Measurements from ENCODE around the gene FBLN7. TPM values are rescaled to one million over a fixed set of nuclear protein-coding genes. Genes with fewer than 3 reads are reported as not detected.
"Not testable (repeated sequence)": the region's sequence is repeated elsewhere in the genome, so short reads cannot be mapped to it uniquely, and the experiment has no call there.

Gene FBLN7
- total RNA-seq, 1 experiment from 2014 or later: 0.07 TPM

GRCh38 chr2:112109278-112109677, 28.9 kb upstream of the FBLN7 start:
- Histone ChIP-seq H3K27ac (ENCODE audit: low read length) (no peak overlapping the region), H3K9me3 (ENCODE audit: low read length) (peaks cover 7% of the 10 kb centered on the region; the same call in 1 of the 2 replicates), H3K4me3 (ENCODE audit: low read length) (no peak overlapping the region), H3K27me3 (ENCODE audit: low read length) (no peaks in the 10 kb centered on the region), H4K20me1 (ENCODE audit: insufficient read depth, low read depth, low read length) (no peaks in the 10 kb centered on the region), H3K4me1 (ENCODE audit: low read length) (peaks cover 5% of the 10 kb centered on the region), H3K79me2 (ENCODE audit: low read length) (peaks cover 3% of the 10 kb centered on the region), H3K9ac (ENCODE audit: low read length) (no peak overlapping the region), H3K4me2 (ENCODE audit: low read depth, low read length, poor library complexity, severe bottlenecking) (no peak overlapping the region), H3K36me3 (ENCODE audit: insufficient read depth, low read length) (peaks cover 72% of the 10 kb centered on the region), H3K9me2 (replicated peaks; ENCODE audit: insufficient read depth, low read length) (no peaks in the 10 kb centered on the region), H2AFZ (ENCODE audit: low read length) (no peak overlapping the region)
- no peak for DNase-seq

- H3K27ac ChIP-seq (ENCODE audit: low read length): no peak overlapping the region
- peaks cover 60% of the 10 kb centered on the region for H3K36me3 ChIP-seq (ENCODE audit: insufficient read depth, low read length)
These were observed 27.2 kb upstream of the FBLN7 start for GRCh38 chr2:112110966-112111365.

GRCh38 chr2:112113354-112113753, 24.8 kb upstream of the FBLN7 start:
- not testable (repeated sequence) for H3K27ac ChIP-seq (ENCODE audit: low read length); H3K9me2 ChIP-seq (replicated peaks; ENCODE audit: insufficient read depth, low read length); H2AFZ ChIP-seq (ENCODE audit: low read length); H3K4me3 ChIP-seq (ENCODE audit: low read length); H3K79me2 ChIP-seq (ENCODE audit: low read length); H4K20me1 ChIP-seq (ENCODE audit: insufficient read depth, low read depth, low read length); H3K27me3 ChIP-seq (ENCODE audit: low read length); DNase-seq; H3K9ac ChIP-seq (ENCODE audit: low read length); H3K9me3 ChIP-seq (ENCODE audit: low read length); H3K4me2 ChIP-seq (ENCODE audit: low read depth, low read length, poor library complexity, severe bottlenecking); H3K4me1 ChIP-seq (ENCODE audit: low read length)
- H3K36me3 ChIP-seq (ENCODE audit: insufficient read depth, low read length): peaks cover 47% of the 10 kb centered on the region

More at GRCh38 chr2:112110966-112111365, 27.2 kb upstream of the FBLN7 start:
- Histone ChIP-seq H3K4me2 (ENCODE audit: low read depth, low read length, poor library complexity, severe bottlenecking) (no peak overlapping the region), H3K9me2 (replicated peaks; ENCODE audit: insufficient read depth, low read length) (no peaks in the 10 kb centered on the region), H3K4me1 (ENCODE audit: low read length) (no peaks in the 10 kb centered on the region), H3K9me3 (ENCODE audit: low read length) (peaks cover 7% of the 10 kb centered on the region; the same call in 1 of the 2 replicates), H3K27me3 (ENCODE audit: low read length) (no peaks in the 10 kb centered on the region), H3K4me3 (ENCODE audit: low read length) (no peak overlapping the region), H3K79me2 (ENCODE audit: low read length) (peaks cover 3% of the 10 kb centered on the region; the same call in 1 of the 2 replicates), H4K20me1 (ENCODE audit: insufficient read depth, low read depth, low read length) (no peaks in the 10 kb centered on the region), H3K9ac (ENCODE audit: low read length) (no peak overlapping the region), H2AFZ (ENCODE audit: low read length) (no peak overlapping the region)
- DNase-seq: no peak

DNA sequence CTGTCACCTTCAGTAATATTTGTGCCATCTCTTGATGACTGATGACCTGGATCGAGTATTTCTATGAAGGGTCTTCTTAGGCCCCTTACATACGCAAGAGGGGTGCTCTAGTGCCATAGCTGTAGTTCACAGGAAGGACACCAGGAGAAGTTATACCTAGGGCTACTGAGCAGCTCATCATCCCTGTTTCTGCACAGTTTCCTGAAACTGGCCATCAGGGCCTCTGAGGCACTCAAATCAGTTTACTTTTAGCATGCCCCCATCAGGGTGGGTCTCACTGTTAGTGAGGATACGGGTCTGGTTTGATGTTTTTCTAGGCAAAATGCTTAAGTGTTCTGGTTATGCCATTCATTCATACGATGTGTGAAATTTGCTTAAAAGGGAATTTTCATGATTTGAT, 20.0 kb upstream of the FBLN7 start:
- H3K27ac ChIP-seq (ENCODE audit: low read length): no peak overlapping the region
- peaks cover 17% of the 10 kb centered on the region for H3K36me3 ChIP-seq (ENCODE audit: insufficient read depth, low read length)
- no peaks in the 10 kb centered on the region for H3K27me3 ChIP-seq (ENCODE audit: low read length)
- no peaks in the 10 kb centered on the region for H3K9me3 ChIP-seq (ENCODE audit: low read length)
- H3K4me2 ChIP-seq (ENCODE audit: low read depth, low read length, poor library complexity, severe bottlenecking): no peak overlapping the region
- H3K4me3 ChIP-seq (ENCODE audit: low read length): no peak overlapping the region
- no peaks in the 10 kb centered on the region for H3K9me2 ChIP-seq (replicated peaks; ENCODE audit: insufficient read depth, low read length)
- DNase-seq: no peak
- no peaks in the 10 kb centered on the region for H4K20me1 ChIP-seq (ENCODE audit: insufficient read depth, low read depth, low read length)
- no peak overlapping the region for H2AFZ ChIP-seq (ENCODE audit: low read length)
- H3K4me1 ChIP-seq (ENCODE audit: low read length): no peaks in the 10 kb centered on the region
- no peak overlapping the region for H3K9ac ChIP-seq (ENCODE audit: low read length)
- no peaks in the 10 kb centered on the region for H3K79me2 ChIP-seq (ENCODE audit: low read length)

- H3K4me3 ChIP-seq (ENCODE audit: low read length): no peak overlapping the region
- H2AFZ ChIP-seq (ENCODE audit: low read length): no peak overlapping the region
- H3K36me3 ChIP-seq (ENCODE audit: insufficient read depth, low read length): peaks cover 16% of the 10 kb centered on the region
- no peaks in the 10 kb centered on the region for H3K4me1 ChIP-seq (ENCODE audit: low read length)
- peak; percentile 71 for DNase-seq
- H3K9ac ChIP-seq (ENCODE audit: low read length): no peak overlapping the region
- H3K4me2 ChIP-seq (ENCODE audit: low read depth, low read length, poor library complexity, severe bottlenecking): no peak overlapping the region
- H3K79me2 ChIP-seq (ENCODE audit: low read length): no peaks in the 10 kb centered on the region
- no peak overlapping the region for H3K27ac ChIP-seq (ENCODE audit: low read length)
- no peaks in the 10 kb centered on the region for H3K9me2 ChIP-seq (replicated peaks; ENCODE audit: insufficient read depth, low read length)
- no peaks in the 10 kb centered on the region for H3K27me3 ChIP-seq (ENCODE audit: low read length)
- H3K9me3 ChIP-seq (ENCODE audit: low read length): no peaks in the 10 kb centered on the region
- no peaks in the 10 kb centered on the region for H4K20me1 ChIP-seq (ENCODE audit: insufficient read depth, low read depth, low read length)
These were observed 16.4 kb upstream of the FBLN7 start for GRCh38 chr2:112121682-112122254.

DNA sequence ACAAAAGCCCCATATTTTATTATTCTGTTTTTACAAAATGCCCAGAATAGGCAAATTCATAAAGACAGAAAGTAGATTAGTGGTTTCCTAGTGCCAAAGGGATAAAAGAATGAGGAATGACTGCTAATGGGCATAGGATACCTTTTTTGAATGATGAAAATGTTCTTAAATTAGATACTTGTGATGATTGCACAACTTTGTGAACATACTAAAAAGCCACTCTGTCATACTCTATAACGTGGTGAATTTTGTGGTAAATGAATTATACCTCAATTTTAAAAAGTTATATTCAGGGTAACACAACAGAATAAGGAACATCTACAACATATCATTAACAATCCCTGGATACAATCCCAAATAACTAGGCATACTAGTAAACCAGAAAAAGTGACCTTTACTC, 9.1 kb upstream of the FBLN7 start:
- Histone ChIP-seq H3K9me3 (ENCODE audit: low read length) (no peaks in the 10 kb centered on the region), H4K20me1 (ENCODE audit: insufficient read depth, low read depth, low read length) (no peaks in the 10 kb centered on the region), H3K4me3 (ENCODE audit: low read length) (no peak overlapping the region), H3K9me2 (replicated peaks; ENCODE audit: insufficient read depth, low read length) (no peaks in the 10 kb centered on the region), H2AFZ (ENCODE audit: low read length) (no peak overlapping the region), H3K27ac (ENCODE audit: low read length) (no peak overlapping the region), H3K4me1 (ENCODE audit: low read length) (no peaks in the 10 kb centered on the region), H3K27me3 (ENCODE audit: low read length) (no peaks in the 10 kb centered on the region), H3K4me2 (ENCODE audit: low read depth, low read length, poor library complexity, severe bottlenecking) (no peak overlapping the region), H3K9ac (ENCODE audit: low read length) (no peak overlapping the region), H3K79me2 (ENCODE audit: low read length) (no peaks in the 10 kb centered on the region), H3K36me3 (ENCODE audit: insufficient read depth, low read length) (no peaks in the 10 kb centered on the region)
- DNase-seq: no peak

- no peak for DNase-seq
- H3K4me1 ChIP-seq (ENCODE audit: low read length): no peaks in the 10 kb centered on the region
These were observed 4.8 kb upstream of the FBLN7 start for GRCh38 chr2:112133344-112133743.

DNA sequence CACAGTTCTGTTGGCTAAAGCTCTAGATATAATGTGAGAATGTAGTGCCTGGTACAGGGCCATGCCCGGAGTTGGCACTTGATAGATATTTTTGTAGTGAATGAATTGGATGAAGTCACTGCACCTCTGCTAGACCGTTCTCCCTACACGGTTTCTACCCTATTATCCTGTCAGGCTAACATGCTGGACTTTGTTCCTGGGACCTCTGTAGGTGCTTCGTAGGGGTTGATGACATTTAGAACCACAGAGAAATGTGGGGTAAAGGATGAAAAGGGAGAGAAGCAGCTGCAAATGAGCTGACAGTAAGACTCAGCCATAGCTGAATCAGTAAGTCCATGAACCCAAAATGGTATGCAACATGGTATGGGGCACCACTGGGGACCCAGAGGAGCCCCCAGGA, 4.1 kb upstream of the FBLN7 start:
- no peaks in the 10 kb centered on the region for H3K79me2 ChIP-seq (ENCODE audit: low read length)
- no peak overlapping the region for H3K9ac ChIP-seq (ENCODE audit: low read length)
- H3K4me2 ChIP-seq (ENCODE audit: low read depth, low read length, poor library complexity, severe bottlenecking): no peak overlapping the region
- no peaks in the 10 kb centered on the region for H3K9me3 ChIP-seq (ENCODE audit: low read length)
- no peaks in the 10 kb centered on the region for H4K20me1 ChIP-seq (ENCODE audit: insufficient read depth, low read depth, low read length)
- no peak overlapping the region for H3K27ac ChIP-seq (ENCODE audit: low read length)
- H3K9me2 ChIP-seq (replicated peaks; ENCODE audit: insufficient read depth, low read length): no peaks in the 10 kb centered on the region
- H3K27me3 ChIP-seq (ENCODE audit: low read length): no peaks in the 10 kb centered on the region
- no peak overlapping the region for H2AFZ ChIP-seq (ENCODE audit: low read length)
- no peak for DNase-seq
- no peaks in the 10 kb centered on the region for H3K36me3 ChIP-seq (ENCODE audit: insufficient read depth, low read length)
- H3K4me3 ChIP-seq (ENCODE audit: low read length): no peak overlapping the region
- H3K4me1 ChIP-seq (ENCODE audit: low read length): no peaks in the 10 kb centered on the region

More at GRCh38 chr2:112133344-112133743, 4.8 kb upstream of the FBLN7 start:
- Histone ChIP-seq H3K79me2 (ENCODE audit: low read length) (no peaks in the 10 kb centered on the region), H3K27ac (ENCODE audit: low read length) (no peak overlapping the region), H3K9ac (ENCODE audit: low read length) (no peak overlapping the region), H4K20me1 (ENCODE audit: insufficient read depth, low read depth, low read length) (no peaks in the 10 kb centered on the region), H3K4me2 (ENCODE audit: low read depth, low read length, poor library complexity, severe bottlenecking) (no peak overlapping the region), H3K36me3 (ENCODE audit: insufficient read depth, low read length) (no peaks in the 10 kb centered on the region), H3K4me3 (ENCODE audit: low read length) (no peak overlapping the region), H3K27me3 (ENCODE audit: low read length) (no peaks in the 10 kb centered on the region), H3K9me3 (ENCODE audit: low read length) (no peaks in the 10 kb centered on the region), H2AFZ (ENCODE audit: low read length) (no peak overlapping the region), H3K9me2 (replicated peaks; ENCODE audit: insufficient read depth, low read length) (no peaks in the 10 kb centered on the region)
